NCI-H1105 treated with DMSO at 0.1 percent for 48 hours (cell line): Measurements from ENCODE around the gene PALMD.

ENCODE experiments used
- DNase-seq: peaks from one replicate; lab custom pipeline; 2025; lab: John Stamatoyannopoulos, UW

PALMD gene, protein sequence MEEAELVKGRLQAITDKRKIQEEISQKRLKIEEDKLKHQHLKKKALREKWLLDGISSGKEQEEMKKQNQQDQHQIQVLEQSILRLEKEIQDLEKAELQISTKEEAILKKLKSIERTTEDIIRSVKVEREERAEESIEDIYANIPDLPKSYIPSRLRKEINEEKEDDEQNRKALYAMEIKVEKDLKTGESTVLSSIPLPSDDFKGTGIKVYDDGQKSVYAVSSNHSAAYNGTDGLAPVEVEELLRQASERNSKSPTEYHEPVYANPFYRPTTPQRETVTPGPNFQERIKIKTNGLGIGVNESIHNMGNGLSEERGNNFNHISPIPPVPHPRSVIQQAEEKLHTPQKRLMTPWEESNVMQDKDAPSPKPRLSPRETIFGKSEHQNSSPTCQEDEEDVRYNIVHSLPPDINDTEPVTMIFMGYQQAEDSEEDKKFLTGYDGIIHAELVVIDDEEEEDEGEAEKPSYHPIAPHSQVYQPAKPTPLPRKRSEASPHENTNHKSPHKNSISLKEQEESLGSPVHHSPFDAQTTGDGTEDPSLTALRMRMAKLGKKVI

GRCh38 chr1:99645699-99646531 lies at the start of gene PALMD:
Gene PALMD, plus strand, starts transcription at chr1:99646113. Its CDS starts 205 bp downstream, at chr1:99646318.
- DNase-seq: peak; percentile 77

GRCh38 chr1:99598738-99599411 lies 47.0 kb upstream of the PALMD start:
- no peak for DNase-seq

DNA sequence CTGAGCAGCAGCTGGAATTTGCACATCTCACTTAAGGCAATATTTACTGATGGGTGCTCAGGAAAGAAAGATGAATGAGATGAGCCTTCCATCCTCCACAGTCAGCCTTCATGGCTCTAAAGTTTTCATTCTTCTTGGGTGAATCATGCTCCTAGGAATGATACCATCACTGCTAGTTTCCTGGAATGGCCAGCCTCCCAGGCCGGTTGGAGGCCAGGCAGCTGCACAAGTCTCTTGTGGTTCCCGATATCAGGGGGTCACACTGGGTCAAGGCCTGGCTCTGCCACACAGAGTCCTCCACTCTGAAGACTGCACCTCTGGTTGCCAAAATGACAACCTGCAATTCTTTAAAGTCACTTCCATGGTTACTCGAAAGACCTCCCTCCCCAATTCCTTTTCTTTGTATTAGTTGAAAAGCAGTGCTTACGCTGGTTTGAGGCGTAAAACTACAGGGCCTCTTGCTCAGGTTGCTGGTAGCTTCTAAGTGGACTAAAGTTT lies 46.2 kb upstream of the PALMD start:
- DNase-seq: no peak

DNA sequence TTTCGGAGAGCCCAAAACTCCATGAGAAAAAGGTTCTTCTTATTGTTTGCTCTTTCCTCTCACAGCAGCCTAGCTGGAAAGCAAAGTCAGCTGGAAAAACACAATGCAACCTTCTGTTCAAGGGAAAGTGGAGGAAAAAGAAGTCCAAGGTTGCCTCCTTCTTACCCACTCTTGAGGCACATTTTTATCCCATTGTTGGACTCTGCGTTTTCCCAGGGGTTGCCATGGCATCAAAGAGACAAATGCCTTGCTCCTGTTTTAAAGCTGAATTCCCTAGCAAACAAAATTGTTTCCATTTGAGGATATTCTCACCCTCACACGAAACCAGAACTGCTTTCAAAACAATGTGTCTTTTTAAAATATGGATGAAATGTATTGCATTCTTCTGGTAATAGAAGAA lies 45.1 kb upstream of the PALMD start:
- no peak for DNase-seq

DNA sequence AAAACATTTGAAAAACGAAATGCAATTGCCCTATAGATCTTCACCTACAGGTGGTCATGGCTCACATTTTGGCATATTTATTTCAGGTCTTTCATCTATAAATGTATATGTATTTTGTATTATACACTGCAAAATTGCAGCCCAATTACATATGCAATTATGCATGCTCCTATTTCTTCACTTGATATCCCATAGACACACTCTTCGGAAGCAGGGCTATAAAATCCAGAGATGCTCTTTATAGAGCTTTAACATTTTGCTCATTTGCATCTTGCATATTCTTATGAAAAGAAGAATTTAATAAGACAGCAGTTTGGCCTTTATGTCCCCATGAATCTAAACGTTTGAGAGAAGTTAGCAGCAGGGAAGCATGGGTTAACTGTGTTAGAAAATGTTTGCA lies 44.7 kb upstream of the PALMD start:
- DNase-seq: no peak

- no peak for DNase-seq
Measured at GRCh38 chr1:99601709-99602403, 44.1 kb upstream of the PALMD start.

DNA sequence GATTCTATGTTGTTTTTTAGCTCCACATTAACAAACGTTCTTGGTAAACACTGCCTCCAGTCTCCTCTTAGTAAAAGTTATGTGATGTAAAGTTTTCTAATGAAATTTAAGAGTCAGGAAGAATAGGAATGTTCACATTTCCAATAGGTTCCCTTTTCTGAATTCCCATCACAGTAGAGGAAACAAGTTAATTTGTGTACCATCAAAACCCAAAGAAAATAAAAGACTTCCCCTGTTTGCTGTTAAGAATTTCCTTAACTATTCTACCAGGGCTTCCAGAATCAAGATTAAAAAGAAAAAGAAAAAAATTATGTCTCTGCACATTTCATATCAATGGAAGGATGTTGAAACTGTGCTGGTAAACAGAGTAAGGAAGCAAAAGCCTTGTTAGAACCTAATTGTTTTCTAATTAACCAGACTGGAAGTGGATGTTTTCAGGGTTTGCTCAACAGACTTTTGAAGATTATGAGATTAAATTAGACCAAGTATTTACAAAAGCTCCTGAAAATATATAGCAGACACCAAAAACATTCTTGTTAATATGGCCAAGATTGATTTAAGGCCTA lies 43.4 kb upstream of the PALMD start:
- no peak for DNase-seq

- DNase-seq: no peak
Measured at GRCh38 chr1:99603699-99604560, 42.0 kb upstream of the PALMD start.

- DNase-seq: no peak
Measured at GRCh38 chr1:99606306-99606705, 39.6 kb upstream of the PALMD start.

- no peak for DNase-seq
Measured at GRCh38 chr1:99607590-99607989, 38.3 kb upstream of the PALMD start.

GRCh38 chr1:99608058-99608457 lies 37.9 kb upstream of the PALMD start:
- DNase-seq: no peak

DNA sequence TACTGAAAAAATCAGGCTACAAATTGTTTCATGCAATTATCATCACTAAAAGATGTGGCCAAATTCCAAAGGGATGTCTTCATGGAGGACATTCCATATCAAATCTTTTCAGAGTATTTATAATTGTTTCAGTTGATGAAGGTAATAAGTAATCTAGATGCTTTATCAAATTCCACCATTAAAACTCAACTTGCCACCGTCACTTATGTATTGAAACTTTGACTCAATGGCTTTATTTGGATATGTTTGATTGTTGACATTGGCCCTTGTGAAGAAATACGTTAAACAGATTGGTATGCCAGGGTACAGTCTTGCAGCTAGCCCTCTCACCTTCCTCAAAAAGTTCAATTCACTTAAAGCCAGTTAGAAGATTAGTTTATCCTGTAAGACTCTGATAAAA lies 32.2 kb upstream of the PALMD start:
- DNase-seq: no peak

GRCh38 chr1:99614728-99615127 lies 31.2 kb upstream of the PALMD start:
- no peak for DNase-seq

GRCh38 chr1:99619583-99619982 lies 26.3 kb upstream of the PALMD start:
- DNase-seq: no peak

- DNase-seq: no peak
Measured at GRCh38 chr1:99621340-99621901, 24.5 kb upstream of the PALMD start.

DNA sequence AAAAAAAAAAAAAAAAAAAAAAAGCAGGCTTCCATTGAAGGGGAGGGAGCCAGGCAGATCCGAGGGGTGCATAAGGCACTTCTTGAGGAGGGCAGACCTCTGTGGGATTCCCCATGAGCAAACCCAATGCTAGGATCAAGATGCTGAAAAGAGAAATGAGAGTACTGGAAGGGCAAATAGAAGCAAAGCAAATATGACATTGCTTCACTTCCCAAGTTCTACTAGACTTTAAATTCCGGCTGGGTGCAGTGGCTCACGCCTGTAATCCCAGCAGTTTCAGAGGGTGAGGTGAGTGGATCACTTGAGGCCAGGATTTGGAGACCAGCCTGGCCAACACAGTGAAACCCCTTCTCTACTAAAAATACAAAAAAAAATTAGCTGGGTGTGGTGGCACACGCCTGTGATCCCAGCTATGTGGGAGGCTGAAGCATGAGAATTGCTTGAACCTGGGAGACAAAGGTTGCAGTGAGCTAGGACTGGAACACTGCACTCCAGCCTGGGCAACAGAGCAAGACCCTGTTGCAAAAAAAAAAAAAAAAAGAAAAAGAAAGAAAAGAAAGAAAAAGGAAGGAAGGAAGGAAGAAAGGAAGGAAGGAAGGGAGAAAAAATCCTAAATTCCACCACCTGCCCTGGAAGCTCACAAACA lies 23.1 kb upstream of the PALMD start:
- DNase-seq: no peak

GRCh38 chr1:99623554-99623953 lies 22.4 kb upstream of the PALMD start:
- DNase-seq: no peak

DNA sequence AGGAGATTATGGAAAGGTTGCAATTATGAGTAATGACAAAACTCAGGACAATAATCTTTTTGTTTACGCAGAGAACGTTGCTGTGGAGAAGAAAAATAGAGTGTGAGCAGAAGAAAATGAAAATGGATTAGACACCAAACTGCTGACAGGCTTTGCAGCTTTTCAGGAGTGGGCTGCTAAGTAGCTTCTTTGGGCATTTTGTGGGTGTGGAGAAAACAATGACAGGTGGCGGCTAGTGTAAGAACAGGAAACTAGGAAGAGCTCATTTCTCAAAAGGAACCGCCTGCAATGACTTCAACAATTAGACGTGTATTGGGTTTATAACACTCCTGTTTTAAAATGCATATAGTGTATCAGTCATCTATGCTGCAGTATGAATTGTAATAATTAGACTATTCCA lies 18.3 kb upstream of the PALMD start:
- no peak for DNase-seq

DNA sequence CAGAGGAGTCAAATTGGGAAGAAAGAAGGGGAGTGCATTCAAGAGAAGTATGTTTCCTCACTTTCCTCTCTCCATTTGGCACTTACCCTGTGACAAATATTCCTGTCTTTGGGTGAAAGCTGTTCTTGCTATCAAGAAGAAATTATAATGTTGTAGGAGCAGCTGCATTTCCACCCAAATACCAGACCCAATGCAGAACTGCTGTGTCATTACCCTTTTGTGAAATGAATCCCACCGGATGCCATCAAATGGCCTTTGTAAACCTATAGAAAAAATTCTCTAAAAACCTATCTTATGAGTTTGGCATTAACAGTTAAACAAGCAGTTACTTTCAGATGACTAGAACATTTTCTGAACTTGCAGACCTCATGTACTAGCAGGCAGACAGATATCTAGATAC lies 16.7 kb upstream of the PALMD start:
- no peak for DNase-seq
